Smooth muscle cell of the umbilical artery (primary cell): ENCODE measurements around the gene FAM110D. TPM values are rescaled to one million over a fixed set of nuclear protein-coding genes. Genes with fewer than 3 reads are reported as not detected.

Source experiments
- total RNA-seq: library from RNA; depleted of rRNA; stranded (reverse); fragments of >200 nt; gene quantifications from 2 replicates; pipeline ENCODE4 v1.2.3, GENCODE V29; 2014

The FAM110D gene
- not detected in 2 replicates for total RNA-seq

GRCh38 chr1:26158908-26159742, at the start of gene FAM110D:
TSS of gene FAM110D (plus strand) at chr1:26159079. CDS start at chr1:26161292, 2,213 bp downstream.

GRCh38 chr1:26111530-26112406, 47.1 kb upstream of the FAM110D start, which contains the start of gene PDIK1L:
TSS of gene PDIK1L (plus strand) at chr1:26111824. CDS start at chr1:26114309, 2,485 bp downstream.

GRCh38 chr1:26168410-26169197, 9.7 kb downstream of the FAM110D start, which contains the start of gene C1orf232:
TSS of gene C1orf232 (minus strand) at chr1:26168963. CDS start at chr1:26168499, 464 bp downstream.

GRCh38 chr1:26169669-26170471, 11.0 kb downstream of the FAM110D start, which contains the start of gene ZNF593:
TSS of gene ZNF593 (plus strand) at chr1:26169908. CDS start at chr1:26169984, 76 bp downstream.

GRCh38 chr1:26171084-26172072, 12.5 kb downstream of the FAM110D start, which contains the start of gene ZNF593OS:
TSS of gene ZNF593OS (minus strand) at chr1:26171832. CDS start at chr1:26171661, 171 bp downstream.

GRCh38 chr1:26177182-26177684, 18.4 kb downstream of the FAM110D start, which contains the start of gene CNKSR1:
TSS of gene CNKSR1 (plus strand) at chr1:26177491. CDS start at chr1:26177548, 57 bp downstream.

GRCh38 chr1:26190373-26190987, 31.6 kb downstream of the FAM110D start, which contains the start of gene CATSPER4:
TSS of gene CATSPER4 (plus strand) at chr1:26190602. CDS start at chr1:26190628, 26 bp downstream.

Other genes starting within 250 kb of the FAM110D start
- 8.3 and 11.7 TPM in 2 replicates for gene PAFAH2, start 161.0 kb upstream of the FAM110D start, total RNA-seq
- gene EXTL1, start 137.3 kb upstream of the FAM110D start, total RNA-seq: 0.30 and 1.4 TPM in 2 replicates
- not detected in 2 replicates for gene SLC30A2, start 113.0 kb upstream of the FAM110D start, total RNA-seq
- gene TRIM63, start 91.4 kb upstream of the FAM110D start, total RNA-seq: not detected in 2 replicates
- gene PDIK1L, start 47.3 kb upstream of the FAM110D start, total RNA-seq: 3.6 and 4.8 TPM in 2 replicates
- gene C1orf232, start 9.9 kb downstream of the FAM110D start, total RNA-seq: not detected in 2 replicates
- gene ZNF593, start 10.8 kb downstream of the FAM110D start, total RNA-seq: 9.7 and 14.8 TPM in 2 replicates
- not detected in 2 replicates for gene ZNF593OS, start 12.8 kb downstream of the FAM110D start, total RNA-seq
- 0.30 and 0.74 TPM in 2 replicates for gene CNKSR1, start 18.4 kb downstream of the FAM110D start, total RNA-seq
- not detected in 2 replicates for gene CATSPER4, start 31.5 kb downstream of the FAM110D start, total RNA-seq
- gene CEP85, start 75.1 kb downstream of the FAM110D start, total RNA-seq: 5.6 and 9.9 TPM in 2 replicates
- gene SH3BGRL3, start 121.0 kb downstream of the FAM110D start, total RNA-seq: 20.5 and 55.5 TPM in 2 replicates
- 3.0 TPM in 2 replicates for gene UBXN11, start 147.6 kb downstream of the FAM110D start, total RNA-seq
- not detected in 2 replicates for gene CD52, start 158.9 kb downstream of the FAM110D start, total RNA-seq
- gene CRYBG2, start 195.1 kb downstream of the FAM110D start, total RNA-seq: not detected in 2 replicates
- gene ZNF683, start 213.7 kb downstream of the FAM110D start, total RNA-seq: not detected in 2 replicates